GM19372 (cell line): ENCODE data around the gene TNIK.
"Not testable (repeated sequence)": the region's sequence is repeated elsewhere in the genome, so short reads cannot be mapped to it uniquely, and the experiment has no call there.

Source experiments
- ATAC-seq: cut with Tn5 transposase; IDR thresholded peaks from one replicate; pipeline ENCODE4 v1.9.1; 2021; ENCODE audit warnings: mild to moderate bottlenecking, low read depth, moderate library complexity; ENCODE audit not compliant: unreplicated experiment

TNIK gene

GRCh38 chr3:171295484-171296373, 164.5 kb downstream of the TNIK start:
- no peak for ATAC-seq

- ATAC-seq, result no peak
Observed at GRCh38 chr3:171293142-171293782, 166.9 kb downstream of the TNIK start.

GRCh38 chr3:171290680-171291079, 169.5 kb downstream of the TNIK start:
- ATAC-seq, result no peak

GRCh38 chr3:171289291-171289690, 170.9 kb downstream of the TNIK start:
- no peak for ATAC-seq

GRCh38 chr3:171287761-171288160, 172.4 kb downstream of the TNIK start:
- ATAC-seq, result not testable (repeated sequence)

GRCh38 chr3:171286580-171287249, 173.5 kb downstream of the TNIK start:
- ATAC-seq, result peak; percentile 49

GRCh38 chr3:171285287-171285686, 174.9 kb downstream of the TNIK start:
- ATAC-seq, result no peak

GRCh38 chr3:171284308-171285075, 175.7 kb downstream of the TNIK start:
- peak; percentile 37 for ATAC-seq

- no peak for ATAC-seq
Observed at GRCh38 chr3:171283848-171284222, 176.4 kb downstream of the TNIK start.

- no peak for ATAC-seq
Observed at GRCh38 chr3:171283183-171283847, 176.9 kb downstream of the TNIK start.

- no peak for ATAC-seq
Observed at GRCh38 chr3:171282041-171282440, 178.2 kb downstream of the TNIK start.

- no peak for ATAC-seq
Observed at GRCh38 chr3:171281256-171281992, 178.8 kb downstream of the TNIK start.

GRCh38 chr3:171279972-171280371, 180.2 kb downstream of the TNIK start:
- no peak for ATAC-seq

- ATAC-seq, result no peak
Observed at GRCh38 chr3:171278299-171278590, 182.0 kb downstream of the TNIK start.

GRCh38 chr3:171277456-171278298, 182.5 kb downstream of the TNIK start:
- no peak for ATAC-seq

- ATAC-seq, result no peak
Observed at GRCh38 chr3:171276923-171277322, 183.3 kb downstream of the TNIK start.

- no peak for ATAC-seq
Observed at GRCh38 chr3:171274222-171274621, 186.0 kb downstream of the TNIK start.

- ATAC-seq, result no peak
Observed at GRCh38 chr3:171270541-171270940, 189.7 kb downstream of the TNIK start.

- peak; percentile 51 for ATAC-seq
Observed at GRCh38 chr3:171269542-171269941, 190.7 kb downstream of the TNIK start.
